Gastrocnemius medialis (tissue), 4 donors: ENCODE data around the gene SPEG. TPM values are rescaled to one million over a fixed set of nuclear protein-coding genes. Genes with fewer than 3 reads are reported as not detected.

ENCODE experiments used
- ATAC-seq, 2 donors: fragments of 150-250 bp; one replicate each; pipeline ENCODE4 v1.9.1; 2016
- DNase-seq, 2 donors: peaks; one replicate each; pipeline ENCODE4 v3.0.0-alpha.2; 2019
- H3K27ac ChIP-seq, 4 donors: fragments of 200-600 bp; sonication (generic); 1 replicate in 1 of 4; 2 replicates in 3 of 4; pipeline ENCODE4 v1.5.1; 2016 to 2018; ENCODE audit warnings: mild to moderate bottlenecking in 2 of 4, moderate library complexity in 1 of 4
- H3K27me3 ChIP-seq, 3 donors: fragments of 200-600 bp; sonication (generic) in 2 of 3; 1 replicate in 1 of 3; 2 replicates in 2 of 3; pipeline versions ENCODE4 v1.5.1 to v1.6.0; 2016 to 2019; ENCODE audit warnings: mild to moderate bottlenecking in 1 of 3, moderate library complexity in 1 of 3
- H3K36me3 ChIP-seq, 2 donors: fragments of 200-600 bp; sonication (generic) in 1 of 2; one replicate each; pipeline ENCODE4 v1.5.1; 2017 to 2018
- H3K4me1 ChIP-seq, 2 donors: fragments of 200-600 bp; sonication (generic) in 1 of 2; one replicate each; pipeline ENCODE4 v1.5.1; 2016 to 2017; ENCODE audit warnings: mild to moderate bottlenecking in 2 of 2
- H3K4me3 ChIP-seq, 4 donors: fragments of 200-600 bp; sonication (generic) in 3 of 4; 1 replicate in 1 of 4; 2 replicates in 3 of 4; pipeline ENCODE4 v1.5.1; 2016 to 2019; ENCODE audit warnings: mild to moderate bottlenecking in 2 of 4
- H3K9me3 ChIP-seq, 3 donors: fragments of 200-600 bp; sonication (generic) in 2 of 3; 1 replicate in 1 of 3; 2 replicates in 2 of 3; pipeline ENCODE4 v1.5.1; 2016 to 2019
- POLR2A ChIP-seq, 2 donors: fragments of 450-650 bp; IDR thresholded peaks; one replicate each; pipeline ENCODE4 v1.6.1; 2017; ENCODE audit warnings: antibody characterized with exemption in 2 of 2, mild to moderate bottlenecking in 2 of 2, moderate library complexity in 2 of 2
- in situ Hi-C, 4 donors: fragments of 200-750 bp; cut with MboI; loops; one replicate each; pipeline versions ENCODE4 v1.15.0 to v1.8.0; 2017; ENCODE audit warnings: low sequenced_read_pairs in 4 of 4
- intact Hi-C: fragments of 100-400 bp; cut with DNase I; formaldehyde crosslinking; loops from one replicate; pipeline ENCODE4 v1.15.1; 2023; ENCODE audit warnings: low total_unique reads
- total RNA-seq, 4 donors: library from RNA; depleted of rRNA; stranded (reverse); fragments of >200 nt; gene quantifications; one replicate each; pipeline versions ENCODE4 v1.1.0 to v1.2.3, GENCODE V29; 2016
- TF ChIP-seq, protein P1 (sequence below), 5 experiments: fragments of 450-650 bp in 3 of 5; fragments of 200-600 bp in 2 of 5; sonication (generic) in 2 of 5; IDR thresholded peaks in 4 of 5; conservative IDR thresholded peaks in 1 of 5; 1 replicate in 4 of 5; 2 replicates in 1 of 5; pipeline ENCODE4 v1.5.1; 2016 to 2019; ENCODE audit warnings: antibody characterized with exemption in 5 of 5, mild to moderate bottlenecking in 3 of 5, moderate library complexity in 3 of 5

Gene SPEG
- total RNA-seq, 4 donors from 2014 or later: 104 to 387 (median 222) TPM

DNA sequence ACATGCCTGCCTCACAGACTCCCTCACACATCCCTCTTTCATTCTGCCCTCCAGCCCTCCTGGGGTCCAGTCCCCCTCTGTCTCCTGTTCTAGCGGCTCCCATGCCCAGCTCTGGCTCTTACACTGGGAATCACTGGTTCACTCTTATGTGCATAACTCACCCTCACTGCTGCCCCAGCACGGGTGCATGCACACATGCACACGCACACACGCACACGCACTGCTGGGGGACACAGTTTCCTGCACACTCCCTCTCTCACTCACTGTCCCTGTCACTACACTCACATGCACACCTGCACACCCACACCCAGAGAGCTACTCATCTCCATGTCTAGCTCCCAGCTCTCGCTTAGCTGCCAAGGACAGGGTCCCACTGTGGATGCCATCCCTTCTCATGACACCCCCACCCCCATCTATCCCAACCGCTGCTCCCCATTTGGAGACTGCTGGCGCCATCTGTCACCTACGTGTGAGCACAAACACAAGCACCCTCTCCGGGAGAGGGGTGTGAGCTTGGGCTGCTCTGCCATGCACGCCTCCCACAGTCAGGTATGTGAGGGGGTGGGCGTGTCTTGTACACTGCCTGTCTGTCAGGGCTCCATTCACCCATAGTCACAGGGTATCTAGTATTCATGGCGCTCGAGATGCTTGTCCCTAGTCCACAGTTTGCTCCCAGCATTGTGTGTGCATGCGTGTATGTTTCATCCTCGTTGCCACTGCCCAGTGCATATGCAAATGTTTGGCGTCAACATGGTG, 81.4 kb downstream of the SPEG start:
- Histone ChIP-seq H3K4me1 (peaks cover 0 to 6% of the 10 kb centered on the region in 2 donors), H3K36me3 (no peaks in the 10 kb centered on the region), H3K27me3 (peaks cover 24 to 35% (median 25%) of the 10 kb centered on the region in 3 donors), H3K27ac (no peak overlapping the region), H3K4me3 (no peak overlapping the region), H3K9me3 (no peaks in the 10 kb centered on the region)
- DNase-seq (no peak), ATAC-seq (no peak)
- intact Hi-C loops: loop anchor here (5.0 kb wide), 1 partner anchor 376 kb away; no protein-coding TSS in a partner anchor
- TF ChIP-seq, protein P1, sequence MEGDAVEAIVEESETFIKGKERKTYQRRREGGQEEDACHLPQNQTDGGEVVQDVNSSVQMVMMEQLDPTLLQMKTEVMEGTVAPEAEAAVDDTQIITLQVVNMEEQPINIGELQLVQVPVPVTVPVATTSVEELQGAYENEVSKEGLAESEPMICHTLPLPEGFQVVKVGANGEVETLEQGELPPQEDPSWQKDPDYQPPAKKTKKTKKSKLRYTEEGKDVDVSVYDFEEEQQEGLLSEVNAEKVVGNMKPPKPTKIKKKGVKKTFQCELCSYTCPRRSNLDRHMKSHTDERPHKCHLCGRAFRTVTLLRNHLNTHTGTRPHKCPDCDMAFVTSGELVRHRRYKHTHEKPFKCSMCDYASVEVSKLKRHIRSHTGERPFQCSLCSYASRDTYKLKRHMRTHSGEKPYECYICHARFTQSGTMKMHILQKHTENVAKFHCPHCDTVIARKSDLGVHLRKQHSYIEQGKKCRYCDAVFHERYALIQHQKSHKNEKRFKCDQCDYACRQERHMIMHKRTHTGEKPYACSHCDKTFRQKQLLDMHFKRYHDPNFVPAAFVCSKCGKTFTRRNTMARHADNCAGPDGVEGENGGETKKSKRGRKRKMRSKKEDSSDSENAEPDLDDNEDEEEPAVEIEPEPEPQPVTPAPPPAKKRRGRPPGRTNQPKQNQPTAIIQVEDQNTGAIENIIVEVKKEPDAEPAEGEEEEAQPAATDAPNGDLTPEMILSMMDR (IDR thresholded peaks at IDR 0.05 in 4 of 5, conservative IDR thresholded peaks at IDR 0.05 in 1 of 5): no peak
- no peak for TF ChIP-seq POLR2A (IDR thresholded peaks at IDR 0.05)
- in situ Hi-C loops: no loop called here

DNA sequence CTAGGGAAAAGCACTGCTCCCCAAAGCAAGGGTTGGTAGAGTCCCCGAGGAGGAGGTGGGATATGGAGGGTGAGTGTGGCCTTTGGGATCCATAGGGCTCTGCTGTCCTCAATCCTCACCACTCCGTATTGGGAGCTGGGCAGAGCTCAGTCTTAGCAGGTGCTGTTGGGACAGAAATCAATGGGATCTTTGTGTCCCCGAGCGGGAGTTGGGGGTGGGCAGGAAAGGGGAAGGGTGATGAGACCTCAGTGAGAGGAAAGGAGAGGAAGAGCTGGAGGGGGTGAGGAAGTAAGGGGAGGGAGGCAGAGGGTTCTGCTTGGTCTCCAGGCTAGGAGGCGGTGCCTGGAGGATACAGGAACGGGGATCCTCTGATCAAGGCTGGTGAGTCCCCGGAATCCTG, 82.2 kb downstream of the SPEG start:
- no peak for ATAC-seq
- no peak overlapping the region for H3K4me3 ChIP-seq
- in situ Hi-C loops (no loop called here), intact Hi-C loops (loop anchor here (5.0 kb wide), 1 partner anchor 375 kb away; no protein-coding TSS in a partner anchor)
- H3K4me1 ChIP-seq: peaks cover 0 to 6% of the 10 kb centered on the region in 2 donors
- no peak overlapping the region for H3K27ac ChIP-seq
- H3K9me3 ChIP-seq: no peaks in the 10 kb centered on the region
- TF ChIP-seq, protein P1 (IDR thresholded peaks at IDR 0.05 in 4 of 5, conservative IDR thresholded peaks at IDR 0.05 in 1 of 5): no peak
- TF ChIP-seq POLR2A (IDR thresholded peaks at IDR 0.05): no peak
- no peak for DNase-seq
- no peaks in the 10 kb centered on the region for H3K36me3 ChIP-seq
- H3K27me3 ChIP-seq: peaks cover 18 to 30% (median 27%) of the 10 kb centered on the region in 3 donors

DNA sequence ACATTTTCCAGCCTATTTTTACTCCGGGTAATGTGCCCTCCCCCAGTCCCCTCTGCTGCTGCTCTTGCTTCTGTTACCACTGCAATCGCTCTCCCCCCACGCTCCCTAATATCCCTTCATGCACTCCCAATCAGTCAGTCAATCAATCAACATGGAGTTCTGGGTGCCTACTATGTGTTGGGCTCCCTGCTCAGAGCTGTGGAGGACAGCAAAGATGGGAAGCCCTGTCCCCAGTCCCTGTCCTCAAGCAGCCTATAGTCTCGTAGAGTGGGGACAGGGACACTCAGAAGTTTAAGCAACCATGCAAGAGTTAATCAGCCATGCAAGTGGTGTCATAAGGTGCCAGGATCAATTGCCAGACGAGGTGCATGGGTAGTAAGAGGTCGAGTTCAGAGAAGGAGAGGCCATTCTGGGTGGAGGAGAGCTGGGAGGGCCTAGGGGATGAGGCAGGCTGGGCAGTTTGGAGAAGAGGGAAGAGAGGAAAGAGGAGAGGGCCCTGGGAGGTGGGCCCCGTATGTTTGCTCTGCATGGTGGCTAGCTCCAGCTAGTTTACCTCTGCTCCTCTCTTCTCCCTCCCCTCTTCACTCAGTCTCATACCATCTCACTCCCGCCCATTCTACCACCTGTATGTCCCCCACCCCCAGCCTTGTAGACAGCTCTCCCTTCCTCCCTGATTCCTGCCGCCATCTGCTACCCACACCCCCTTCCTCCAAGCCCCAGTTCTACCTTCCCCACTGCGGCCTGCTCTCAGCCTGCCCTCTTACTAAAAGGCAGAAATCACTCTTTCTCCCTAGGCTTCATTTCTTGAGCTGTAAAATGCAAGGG, 83.5 kb downstream of the SPEG start:
- Histone ChIP-seq H3K9me3 (no peaks in the 10 kb centered on the region), H3K36me3 (no peaks in the 10 kb centered on the region), H3K4me1 (peaks cover 3 to 12% of the 10 kb centered on the region in 2 donors), H3K27me3 (peaks cover 26 to 35% (median 26%) of the 10 kb centered on the region in 3 donors), H3K27ac (no peak overlapping the region), H3K4me3 (no peak overlapping the region)
- DNase-seq (no peak), ATAC-seq (no peak)
- intact Hi-C loops (loop anchor here (5.0 kb wide), 1 partner anchor 374 kb away; no protein-coding TSS in a partner anchor), in situ Hi-C loops (no loop called here)
- TF ChIP-seq, protein P1 (IDR thresholded peaks at IDR 0.05 in 4 of 5, conservative IDR thresholded peaks at IDR 0.05 in 1 of 5): no peak

DNA sequence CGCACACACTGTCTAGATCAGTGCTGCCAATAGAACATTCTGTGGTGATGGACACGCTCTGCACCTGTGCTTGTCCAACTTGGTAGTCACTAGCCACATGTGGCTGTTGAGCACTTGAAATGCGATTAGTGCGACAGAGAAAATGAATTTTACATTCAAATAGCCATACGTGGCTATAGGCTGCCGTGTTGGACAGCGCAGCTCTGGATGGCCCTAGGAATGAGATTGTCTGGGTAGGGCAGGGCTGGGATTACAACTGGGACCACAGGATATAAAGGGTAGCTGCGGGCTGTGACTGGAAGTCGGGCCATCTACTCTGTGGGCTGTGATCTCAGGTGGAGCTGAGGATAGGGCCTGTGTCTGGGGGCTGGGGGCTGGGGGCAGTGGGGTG, 84.9 kb downstream of the SPEG start:
- intact Hi-C loops: loop anchor here (5.0 kb wide), 1 partner anchor 373 kb away; no protein-coding TSS in a partner anchor
- in situ Hi-C loops: no loop called here
- H3K4me3 ChIP-seq: no peak overlapping the region
- ATAC-seq: peak in 1 of 2 donors; percentile 52
- no peak overlapping the region for H3K27ac ChIP-seq
- peaks cover 23 to 34% (median 30%) of the 10 kb centered on the region in 3 donors for H3K27me3 ChIP-seq
- no peak for DNase-seq
- no peak for TF ChIP-seq POLR2A (IDR thresholded peaks at IDR 0.05)
- TF ChIP-seq, protein P1 (IDR thresholded peaks at IDR 0.05 in 4 of 5, conservative IDR thresholded peaks at IDR 0.05 in 1 of 5): no peak
- H3K4me1 ChIP-seq: peaks cover 3 to 6% of the 10 kb centered on the region in 2 donors
- no peaks in the 10 kb centered on the region for H3K9me3 ChIP-seq
- H3K36me3 ChIP-seq: no peaks in the 10 kb centered on the region
